Stimulated activated CD4-positive, alpha-beta T cell treated with anti-CD3 and anti-CD28 coated beads, TNF-alpha, amount 100 ng/mL, for 24 hours (primary cell): ENCODE measurements around the gene EXOC4.
"Not testable (repeated sequence)": the region's sequence is repeated elsewhere in the genome, so short reads cannot be mapped to it uniquely, and the experiment has no call there.

Experiments
- DNase-seq, 3 experiments: peaks; one replicate each; pipeline ENCODE4 v3.0.0-alpha.2; 2020; ENCODE audit warnings: low read depth in 3 of 3

Gene EXOC4

GRCh38 chr7:133275446-133276095 lies 22.7 kb downstream of the EXOC4 start:
- no peak for DNase-seq

- not testable (repeated sequence) for DNase-seq
Measured at GRCh38 chr7:133278975-133279374, 26.1 kb downstream of the EXOC4 start.

GRCh38 chr7:133282094-133282493 lies 29.2 kb downstream of the EXOC4 start:
- no peak for DNase-seq

GRCh38 chr7:133284092-133284491 lies 31.2 kb downstream of the EXOC4 start:
- DNase-seq: no peak

DNA sequence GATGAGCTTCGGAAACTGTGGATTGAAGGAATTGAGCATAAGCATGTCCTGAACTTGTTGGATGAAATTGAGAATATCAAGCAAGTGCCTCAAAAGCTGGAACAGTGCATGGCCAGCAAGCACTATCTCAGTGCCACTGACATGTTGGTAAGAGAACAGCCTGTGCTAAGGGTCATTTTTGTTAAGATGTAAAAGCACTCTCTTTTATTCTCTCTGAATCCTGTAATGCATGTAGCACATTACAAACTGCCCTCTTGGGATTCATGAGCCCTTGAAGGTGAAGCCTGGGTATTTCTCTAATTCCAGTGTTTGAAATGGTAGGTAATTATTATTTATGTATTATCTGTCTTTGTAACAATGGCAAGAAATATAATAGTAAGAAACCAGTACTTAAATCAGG lies 36.1 kb downstream of the EXOC4 start:
- no peak for DNase-seq

GRCh38 chr7:133290041-133290440 lies 37.2 kb downstream of the EXOC4 start:
- no peak for DNase-seq

DNA sequence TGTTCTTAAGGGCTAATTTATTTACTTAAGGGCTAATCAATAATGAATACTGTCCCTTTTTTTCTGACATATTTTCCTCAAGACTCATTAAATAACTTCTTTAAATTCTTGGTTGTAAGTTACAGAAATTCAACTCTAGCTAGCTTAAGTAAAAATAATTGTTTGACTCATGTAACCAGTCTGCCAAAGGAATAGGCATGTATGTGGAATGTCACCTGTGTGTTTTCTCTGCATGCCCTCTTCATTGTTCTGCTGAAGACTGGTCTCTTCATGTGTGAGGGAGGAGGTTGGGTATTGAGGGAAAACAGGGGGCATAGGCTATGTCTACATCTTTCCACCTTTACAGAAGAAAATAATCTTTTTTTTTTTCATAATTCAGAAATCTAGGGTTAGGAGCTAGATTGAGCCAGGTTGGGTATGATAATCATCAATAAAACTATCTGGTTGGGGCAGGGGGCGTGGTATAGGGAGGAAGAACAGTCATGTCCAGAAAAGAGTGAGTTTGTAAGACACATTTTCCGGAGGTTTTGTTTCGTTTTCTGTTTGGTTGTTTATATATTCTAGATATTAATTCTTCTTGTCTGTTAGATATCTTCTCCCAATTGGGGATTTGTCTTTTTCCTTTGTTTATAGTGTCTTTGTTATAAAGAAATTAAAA lies 37.9 kb downstream of the EXOC4 start:
- no peak for DNase-seq

GRCh38 chr7:133292631-133293030 lies 39.8 kb downstream of the EXOC4 start:
- DNase-seq: no peak

DNA sequence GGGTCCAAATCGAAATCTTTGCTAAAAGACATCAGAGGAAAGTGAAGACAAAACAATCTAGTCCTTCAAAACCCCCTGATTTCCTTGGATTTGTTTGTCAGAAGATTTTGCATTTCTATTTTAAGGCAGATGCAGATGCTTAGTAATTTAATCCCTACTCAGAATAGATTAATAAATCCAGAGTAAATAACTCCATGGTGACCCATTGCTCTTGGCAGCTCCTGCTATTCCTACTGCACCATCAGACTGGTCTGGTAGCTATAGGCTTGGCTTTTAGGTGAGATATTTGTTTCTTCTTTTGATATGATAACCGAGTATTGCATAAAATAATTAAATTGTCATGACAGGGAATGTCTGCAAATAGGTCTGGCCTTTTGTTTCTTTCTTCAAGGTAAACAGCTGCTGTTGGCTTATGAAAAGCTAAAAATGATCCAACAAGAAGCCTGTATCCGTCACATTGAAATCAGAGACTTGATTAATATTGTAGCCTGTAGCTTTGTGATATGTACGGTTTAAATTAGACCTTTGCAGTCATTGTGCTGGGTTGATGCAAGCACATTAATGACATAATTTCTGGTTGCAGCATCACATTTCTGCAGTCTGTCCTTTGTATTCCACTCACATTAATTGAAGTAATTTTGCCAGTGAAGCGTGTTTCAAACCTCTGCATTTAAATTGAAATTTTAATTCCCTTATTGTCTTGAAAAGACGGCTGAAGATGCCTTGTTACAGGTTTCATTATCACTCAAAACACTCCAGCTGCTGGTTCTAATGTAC lies 40.7 kb downstream of the EXOC4 start:
- DNase-seq: no peak

GRCh38 chr7:133294234-133294633 lies 41.4 kb downstream of the EXOC4 start:
- DNase-seq: no peak

DNA sequence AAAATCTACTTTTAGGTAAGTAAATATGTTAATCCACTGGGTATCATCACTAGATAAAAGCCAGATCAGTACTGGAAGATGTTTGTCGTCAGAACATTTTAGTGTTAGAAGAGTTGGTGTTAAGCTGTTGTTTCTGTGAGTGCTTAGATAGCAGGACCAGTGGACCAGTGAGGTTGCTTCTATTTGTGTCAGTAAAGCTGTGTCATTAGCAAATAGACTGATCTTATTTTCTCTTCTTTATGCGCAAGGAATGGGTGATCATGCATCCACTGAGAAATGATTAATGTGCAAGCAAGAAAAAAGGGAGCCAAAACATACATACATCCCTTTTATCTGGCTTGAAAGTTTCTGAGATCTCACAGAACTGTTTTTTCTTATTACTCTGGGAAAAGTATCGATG lies 42.6 kb downstream of the EXOC4 start:
- DNase-seq: no peak

DNA sequence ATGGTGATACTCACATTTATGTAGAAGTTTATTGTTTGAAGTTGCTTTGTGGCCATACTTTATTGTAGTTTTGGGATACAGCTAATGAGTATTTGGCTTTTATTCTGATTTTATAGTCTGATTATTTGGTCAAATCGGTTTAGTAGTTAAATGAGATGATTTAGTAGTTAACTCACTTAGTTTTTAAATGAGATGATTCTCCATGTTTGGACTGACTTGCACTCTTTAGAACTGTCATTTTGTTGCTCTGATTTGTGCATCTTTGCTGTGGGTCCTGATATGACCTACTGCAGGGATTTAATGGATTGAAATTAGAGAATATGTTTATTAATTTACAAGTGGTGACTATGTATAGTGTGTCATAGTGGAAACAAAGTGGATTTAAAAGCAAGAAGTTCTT lies 44.2 kb downstream of the EXOC4 start:
- no peak for DNase-seq

GRCh38 chr7:133298080-133298479 lies 45.2 kb downstream of the EXOC4 start:
- no peak for DNase-seq

GRCh38 chr7:133299676-133300075 lies 46.8 kb downstream of the EXOC4 start:
- no peak for DNase-seq

GRCh38 chr7:133300088-133300487 lies 47.2 kb downstream of the EXOC4 start:
- DNase-seq: no peak

GRCh38 chr7:133300811-133301210 lies 47.9 kb downstream of the EXOC4 start:
- no peak for DNase-seq

GRCh38 chr7:133301444-133301843 lies 48.6 kb downstream of the EXOC4 start:
- no peak for DNase-seq

DNA sequence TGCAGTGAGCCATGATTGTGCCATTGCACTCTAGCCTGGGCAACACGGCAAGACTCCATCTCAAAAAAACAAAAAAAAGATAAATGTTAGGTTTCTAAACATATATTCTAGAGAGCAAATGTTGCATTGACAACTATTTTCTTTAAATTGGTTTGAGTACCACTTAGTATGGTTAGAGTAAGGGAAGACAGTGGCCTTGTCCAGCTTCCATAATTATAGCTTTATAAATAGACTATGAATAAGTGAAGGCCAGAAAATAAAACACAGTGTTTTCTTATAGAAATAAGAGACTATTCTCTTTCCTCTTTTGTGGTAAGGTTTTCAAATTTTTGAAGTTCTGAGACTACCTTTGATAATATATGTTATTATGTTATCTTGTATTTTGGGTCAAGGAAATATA lies 50.5 kb downstream of the EXOC4 start:
- no peak for DNase-seq

GRCh38 chr7:133303931-133304330 lies 51.1 kb downstream of the EXOC4 start:
- DNase-seq: no peak

DNA sequence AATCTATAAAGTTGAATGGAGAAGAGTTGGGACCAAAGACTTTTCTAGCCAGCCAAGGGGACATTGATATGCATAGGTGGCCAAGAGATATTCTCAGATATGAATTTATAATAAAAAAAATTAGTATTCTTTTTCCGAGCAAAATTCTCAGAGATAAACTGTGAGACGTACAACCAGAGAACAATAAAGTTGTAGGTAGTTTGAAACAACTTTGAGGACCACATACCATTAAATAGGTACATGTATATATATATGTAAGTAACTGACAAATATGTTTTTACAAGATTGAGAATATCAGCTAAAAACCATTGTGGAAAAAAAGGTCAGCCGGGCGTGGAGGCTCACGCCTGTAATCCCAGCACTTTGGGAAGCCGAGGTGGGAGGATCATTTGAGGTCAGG lies 56.5 kb downstream of the EXOC4 start:
- DNase-seq: no peak

DNA sequence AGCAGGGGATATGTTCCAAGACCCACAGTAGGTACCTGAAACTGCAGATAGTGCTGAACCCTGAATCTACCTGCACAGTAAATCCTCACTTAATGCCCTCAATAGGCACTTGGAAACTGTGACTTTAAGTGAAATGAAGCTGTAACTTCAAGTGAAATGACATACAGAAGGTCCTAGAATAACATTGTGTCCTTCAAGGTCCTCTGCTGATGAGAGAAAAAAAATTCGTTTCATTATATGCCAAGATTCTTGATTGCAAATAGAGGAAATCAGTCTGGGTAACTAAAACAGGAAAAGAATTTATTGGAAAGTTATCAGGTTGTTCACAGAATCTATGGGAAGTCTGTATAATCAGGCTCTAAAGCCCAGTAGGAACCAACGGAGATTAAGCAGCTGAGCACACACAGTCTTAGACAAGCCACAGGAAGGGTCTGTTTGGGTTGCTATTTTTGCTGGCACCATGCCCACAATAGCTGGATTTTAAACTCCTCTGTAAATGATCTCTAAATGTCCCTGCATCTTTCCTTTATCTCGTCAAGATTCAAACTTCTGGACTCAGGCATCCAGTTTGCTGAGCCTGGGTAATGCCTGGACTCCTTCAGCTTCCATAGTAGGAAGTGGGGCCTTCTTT lies 57.5 kb downstream of the EXOC4 start:
- no peak for DNase-seq

DNA sequence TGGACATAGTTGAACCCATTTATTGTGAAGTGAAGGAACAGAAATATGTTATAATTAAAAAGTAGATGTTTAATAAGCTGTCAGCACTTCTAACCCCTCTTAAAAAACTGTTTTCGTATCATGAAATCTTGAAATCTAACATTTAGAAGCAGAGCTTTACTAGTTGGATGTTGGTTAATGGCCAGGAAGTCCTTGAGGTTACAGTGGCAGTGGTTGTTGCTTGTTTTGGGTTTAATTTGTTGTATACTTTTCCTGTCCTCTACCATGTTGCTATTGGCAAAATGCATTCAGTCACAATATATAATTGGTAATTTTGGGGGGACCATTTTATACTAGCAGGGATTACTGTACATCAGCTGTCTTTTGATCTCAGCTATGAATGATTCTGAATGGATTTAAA lies 60.7 kb downstream of the EXOC4 start:
- DNase-seq: no peak

GRCh38 chr7:133314084-133314483 lies 61.2 kb downstream of the EXOC4 start:
- DNase-seq: no peak
